Upper lobe of left lung (tissue), 4 donors: ENCODE data around the gene DAGLB.

Experiments used
- CTCF ChIP-seq, 6 experiments: fragments of 450-650 bp in 4 of 6; fragments of 200-600 bp in 2 of 6; sonication (generic) in 2 of 6; IDR thresholded peaks; one replicate each; pipeline ENCODE4 v1.5.1; 2016 to 2019; ENCODE audit warnings: antibody characterized with exemption in 6 of 6
- POLR2A ChIP-seq, 4 donors: fragments of 450-650 bp; IDR thresholded peaks; one replicate each; pipeline ENCODE4 v1.5.1; 2016 to 2017; ENCODE audit warnings: antibody characterized with exemption in 4 of 4, mild to moderate bottlenecking in 2 of 4

GRCh38 chr7:6430271-6430940, 17.3 kb downstream of the DAGLB start:
- TF ChIP-seq POLR2A (IDR thresholded peaks at IDR 0.05), result no peak
- TF ChIP-seq CTCF (IDR thresholded peaks at IDR 0.05), result no peak
